RWPE2 (cell line): ENCODE measurements around the gene FBXW8.

Source experiments
- ATAC-seq: fragments of 200-7000 bp; cut with Tn5 transposase; 3 replicates; pipeline ENCODE4 v1.9.1; 2021; ENCODE audit warnings: low read depth
- DNase-seq: peaks from one replicate; pipeline ENCODE4 v3.0.0-alpha.2; 2020; ENCODE audit warnings: low spot score
- H3K27ac ChIP-seq: fragments of 450-650 bp; 2 replicates; pipeline ENCODE4 v1.5.1; 2017; ENCODE audit warnings: mild to moderate bottlenecking; ENCODE audit not compliant: poor library complexity, severe bottlenecking
- H3K27me3 ChIP-seq: fragments of 250-450 bp; sonication (Bioruptor Pico); 2 replicates; pipeline ENCODE4 v1.5.1; 2021; ENCODE audit warnings: mild to moderate bottlenecking, moderate library complexity; ENCODE audit not compliant: insufficient read depth, poor library complexity, severe bottlenecking
- H3K36me3 ChIP-seq: fragments of 250-450 bp; sonication (Bioruptor Pico); 2 replicates; pipeline ENCODE4 v1.5.1; 2020; ENCODE audit warnings: low read depth, mild to moderate bottlenecking, moderate library complexity
- H3K4me1 ChIP-seq: fragments of 250-450 bp; sonication (Bioruptor Pico); 2 replicates; pipeline ENCODE4 v1.5.1; 2021; ENCODE audit warnings: mild to moderate bottlenecking, moderate library complexity; ENCODE audit not compliant: insufficient read depth, poor library complexity, severe bottlenecking
- H3K4me3 ChIP-seq: fragments of 250-450 bp; sonication (Bioruptor Pico); 2 replicates; pipeline ENCODE4 v1.5.1; 2021; ENCODE audit warnings: mild to moderate bottlenecking, moderate library complexity; ENCODE audit not compliant: severe bottlenecking
- H3K9me3 ChIP-seq: fragments of 250-450 bp; sonication (Bioruptor Pico); 2 replicates; pipeline ENCODE4 v1.5.1; 2021; ENCODE audit warnings: mild to moderate bottlenecking, moderate library complexity; ENCODE audit not compliant: severe bottlenecking
- TF ChIP-seq, protein P1 (sequence below): fragments of 450-650 bp; IDR thresholded peaks from one replicate; pipeline ENCODE4 v1.5.1; 2017; ENCODE audit warnings: mild to moderate bottlenecking, moderate library complexity; ENCODE audit not compliant: poor library complexity, severe bottlenecking

The FBXW8 gene

DNA sequence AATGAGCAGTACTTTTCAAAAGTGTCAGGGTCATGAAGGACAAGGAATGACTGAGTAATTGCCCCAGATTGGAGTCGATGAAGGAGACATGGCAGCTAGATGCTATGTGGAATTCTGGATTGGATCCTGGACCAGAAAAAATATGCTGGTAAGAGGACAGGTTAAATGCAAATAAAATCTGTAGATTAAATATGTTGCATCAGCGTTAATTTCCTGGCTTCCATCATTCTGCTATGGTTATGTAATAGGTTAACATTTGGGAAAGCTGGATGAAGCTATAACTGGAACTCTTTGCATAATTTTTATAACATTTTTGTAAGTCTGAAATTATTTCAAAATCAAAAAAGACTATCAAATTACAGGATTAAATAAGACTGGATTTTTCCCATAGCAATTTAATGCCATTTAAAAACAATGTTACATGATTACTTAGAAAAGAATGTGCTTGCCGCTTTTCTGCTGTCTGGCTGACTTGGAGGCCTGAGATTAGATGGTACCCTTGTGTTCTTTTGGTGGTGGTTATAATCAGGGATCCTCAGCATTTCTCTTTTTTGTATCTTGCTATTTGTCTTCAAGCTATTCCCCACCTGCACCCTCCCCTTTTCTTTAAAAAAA is 65.1 kb downstream of the FBXW8 start:
- H3K36me3 ChIP-seq, result peaks cover 3% of the 10 kb centered on the region; the same call in 1 of the 2 replicates
- TF ChIP-seq, protein P1, sequence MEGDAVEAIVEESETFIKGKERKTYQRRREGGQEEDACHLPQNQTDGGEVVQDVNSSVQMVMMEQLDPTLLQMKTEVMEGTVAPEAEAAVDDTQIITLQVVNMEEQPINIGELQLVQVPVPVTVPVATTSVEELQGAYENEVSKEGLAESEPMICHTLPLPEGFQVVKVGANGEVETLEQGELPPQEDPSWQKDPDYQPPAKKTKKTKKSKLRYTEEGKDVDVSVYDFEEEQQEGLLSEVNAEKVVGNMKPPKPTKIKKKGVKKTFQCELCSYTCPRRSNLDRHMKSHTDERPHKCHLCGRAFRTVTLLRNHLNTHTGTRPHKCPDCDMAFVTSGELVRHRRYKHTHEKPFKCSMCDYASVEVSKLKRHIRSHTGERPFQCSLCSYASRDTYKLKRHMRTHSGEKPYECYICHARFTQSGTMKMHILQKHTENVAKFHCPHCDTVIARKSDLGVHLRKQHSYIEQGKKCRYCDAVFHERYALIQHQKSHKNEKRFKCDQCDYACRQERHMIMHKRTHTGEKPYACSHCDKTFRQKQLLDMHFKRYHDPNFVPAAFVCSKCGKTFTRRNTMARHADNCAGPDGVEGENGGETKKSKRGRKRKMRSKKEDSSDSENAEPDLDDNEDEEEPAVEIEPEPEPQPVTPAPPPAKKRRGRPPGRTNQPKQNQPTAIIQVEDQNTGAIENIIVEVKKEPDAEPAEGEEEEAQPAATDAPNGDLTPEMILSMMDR, result no peak
- H3K4me1 ChIP-seq, result no peaks in the 10 kb centered on the region
- DNase-seq (no peak), ATAC-seq (no peak)
- no peak overlapping the region for H3K27ac ChIP-seq
- H3K27me3 ChIP-seq, result no peaks in the 10 kb centered on the region
- H3K9me3 ChIP-seq, result no peaks in the 10 kb centered on the region
- no peak overlapping the region for H3K4me3 ChIP-seq

DNA sequence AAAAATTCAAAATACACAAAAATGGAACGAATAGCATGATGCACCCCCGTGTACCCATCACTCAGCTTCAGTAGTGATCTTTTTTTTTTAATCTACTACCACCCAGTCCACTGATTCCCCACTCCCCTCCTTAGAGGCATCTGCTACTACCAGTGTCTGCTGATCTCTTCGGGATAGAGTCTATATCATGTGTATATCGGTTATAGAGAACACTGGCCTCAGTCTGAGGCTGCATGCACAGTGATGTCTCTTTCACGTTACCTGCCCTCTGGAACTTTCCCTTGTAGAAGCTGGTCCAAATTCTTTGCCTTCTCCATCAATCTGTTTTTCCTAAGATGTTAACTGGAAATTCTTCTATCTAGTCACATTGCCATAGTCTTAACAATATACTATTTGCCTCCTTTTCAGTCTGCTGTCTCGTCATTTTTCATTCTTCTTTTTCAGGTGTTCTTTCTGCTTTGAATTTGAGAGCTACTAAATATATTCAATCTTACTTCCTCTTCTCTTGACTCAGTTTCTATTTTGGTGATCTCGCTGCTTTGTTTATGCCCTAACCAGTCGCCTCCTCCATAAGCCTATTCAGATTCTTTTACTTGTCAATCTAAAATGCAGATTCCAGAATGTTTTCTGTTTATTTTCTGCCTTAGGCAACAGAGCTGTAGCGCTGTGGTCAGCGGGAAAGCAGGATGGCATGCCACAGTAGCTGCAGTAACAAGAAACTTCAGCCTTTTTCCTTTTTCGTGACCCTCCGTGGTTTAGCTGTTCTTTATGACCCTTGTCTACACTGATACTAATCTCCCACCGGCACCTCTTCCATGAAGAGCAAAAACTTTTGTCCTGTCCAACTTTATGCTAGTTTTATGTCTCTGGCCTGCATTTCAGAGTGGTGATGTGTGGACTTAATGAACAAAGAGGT is 67.0 kb downstream of the FBXW8 start:
- Histone ChIP-seq H3K27me3 (no peaks in the 10 kb centered on the region), H3K4me1 (no peaks in the 10 kb centered on the region), H3K9me3 (no peaks in the 10 kb centered on the region), H3K27ac (no peak overlapping the region), H3K36me3 (peaks cover 3% of the 10 kb centered on the region; the same call in 1 of the 2 replicates), H3K4me3 (no peak overlapping the region)
- TF ChIP-seq, protein P1, result no peak
- no peak for DNase-seq
- no peak for ATAC-seq

DNA sequence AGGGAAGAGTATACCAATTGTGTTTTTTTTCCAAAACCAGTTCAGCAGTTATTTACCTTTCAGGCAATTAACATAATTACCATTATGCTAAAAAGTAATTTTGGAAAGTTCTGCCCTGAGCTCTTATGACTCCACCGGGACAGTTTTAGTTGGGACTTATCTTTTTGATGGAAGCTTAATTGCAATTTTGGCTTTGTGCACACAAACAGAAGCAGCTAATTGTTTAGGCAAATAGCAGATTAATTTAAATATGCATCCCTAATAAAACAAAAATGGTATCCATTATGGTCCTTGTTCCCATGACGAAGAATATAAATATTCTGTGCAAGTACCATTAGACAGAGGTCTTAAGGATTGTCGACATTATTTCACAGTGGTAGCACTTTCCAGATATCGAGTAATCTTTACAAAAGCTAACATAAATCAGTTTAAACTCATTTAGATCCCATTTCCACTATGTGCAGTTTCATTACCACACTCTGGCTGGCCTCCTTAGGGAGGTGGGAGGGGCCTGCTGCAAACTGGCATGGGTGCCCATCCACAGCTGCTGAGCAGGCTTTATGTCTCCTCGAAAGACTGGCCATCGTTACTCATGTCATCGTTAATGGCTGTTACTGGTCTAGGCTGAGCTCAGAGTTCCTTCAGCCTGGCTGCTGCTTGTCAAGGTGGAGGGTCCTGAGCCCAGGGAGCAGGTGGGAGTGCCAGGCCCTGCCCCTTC is 68.2 kb downstream of the FBXW8 start:
- DNase-seq, result no peak
- no peaks in the 10 kb centered on the region for H3K9me3 ChIP-seq
- no peak overlapping the region for H3K27ac ChIP-seq
- H3K4me1 ChIP-seq, result no peaks in the 10 kb centered on the region
- H3K4me3 ChIP-seq, result no peak overlapping the region
- ATAC-seq, result no peak
- TF ChIP-seq, protein P1, result no peak
- H3K36me3 ChIP-seq, result no peaks in the 10 kb centered on the region
- H3K27me3 ChIP-seq, result no peaks in the 10 kb centered on the region

- TF ChIP-seq, protein P1, result no peak
- Histone ChIP-seq H3K9me3 (no peaks in the 10 kb centered on the region), H3K27me3 (no peaks in the 10 kb centered on the region), H3K4me1 (no peaks in the 10 kb centered on the region), H3K27ac (no peak overlapping the region), H3K36me3 (no peaks in the 10 kb centered on the region), H3K4me3 (no peak overlapping the region)
- ATAC-seq (no peak), DNase-seq (no peak)
Observed at GRCh38 chr12:116980083-116980482, 69.3 kb downstream of the FBXW8 start.
